Natural killer cell (primary cell): ENCODE measurements around the gene MSS51. TPM values are rescaled to one million over a fixed set of nuclear protein-coding genes. Genes with fewer than 3 reads are reported as not detected.

Source experiments
- ATAC-seq, 3 donors: fragments of 150-1000 bp in 2 of 3; fragments of 200-7000 bp in 1 of 3; cut with Tn5 transposase; 1 replicate in 1 of 3; 2 replicates in 2 of 3; pipeline ENCODE4 v1.10.0; 2021; ENCODE audit warnings: mild to moderate bottlenecking in 2 of 3, moderate library complexity in 2 of 3
- DNase-seq, 2 donors: peaks; one replicate each; pipeline versions ENCODE4 v3.0.0 to v3.0.0-alpha.2; 2013 to 2021; ENCODE audit warnings: mixed read lengths in 1 of 2
- H3K27ac ChIP-seq: one replicate; pipeline ENCODE4 v1.5.1; 2013; ENCODE audit warnings: mild to moderate bottlenecking, low read length
- H3K27me3 ChIP-seq: one replicate; pipeline ENCODE4 v1.6.1; 2013; ENCODE audit warnings: low read length; ENCODE audit not compliant: control insufficient read depth, insufficient read depth
- H3K36me3 ChIP-seq: one replicate; pipeline ENCODE4 v1.6.1; 2013; ENCODE audit warnings: low read length; ENCODE audit not compliant: control insufficient read depth, insufficient read depth
- H3K4me1 ChIP-seq: one replicate; pipeline ENCODE4 v1.6.1; 2013; ENCODE audit warnings: low read length; ENCODE audit not compliant: control insufficient read depth, insufficient read depth
- H3K4me3 ChIP-seq: one replicate; pipeline ENCODE4 v1.5.1; 2013; ENCODE audit warnings: low read length
- H3K9me3 ChIP-seq: one replicate; pipeline ENCODE4 v1.6.1; 2013; ENCODE audit warnings: low read length; ENCODE audit not compliant: control insufficient read depth, insufficient read depth
- H3K27ac Mint-ChIP-seq, 2 donors: one replicate each; pipeline ENCODE4 v1.8.0; 2022; ENCODE audit warnings: mild to moderate bottlenecking in 2 of 2, mixed read lengths in 2 of 2, moderate library complexity in 1 of 2
- H3K27me3 Mint-ChIP-seq, 2 donors: one replicate each; pipeline ENCODE4 v1.8.0; 2022; ENCODE audit warnings: low read depth in 2 of 2, mixed read lengths in 2 of 2
- H3K36me3 Mint-ChIP-seq: one replicate; pipeline ENCODE4 v1.8.0; 2022; ENCODE audit warnings: mixed read lengths
- H3K4me1 Mint-ChIP-seq, 2 donors: one replicate each; pipeline ENCODE4 v1.8.0; 2022; ENCODE audit warnings: mixed read lengths in 2 of 2
- H3K4me3 Mint-ChIP-seq: one replicate; pipeline ENCODE4 v1.8.0; 2022; ENCODE audit warnings: mild to moderate bottlenecking, moderate library complexity, mixed read lengths
- H3K9me3 Mint-ChIP-seq, 2 donors: one replicate each; pipeline ENCODE4 v1.8.0; 2022; ENCODE audit warnings: mixed read lengths in 2 of 2
- WGBS: methylation state at CpG from one replicate; pipeline ENCODE4 v1.1.7; 2013; ENCODE audit warnings: missing lambda C conversion rate; ENCODE audit not compliant: insufficient coverage; 5-methylcytosine and 5-hydroxymethylcytosine counted together
- intact Hi-C: fragments of 100-400 bp; cut with micrococcal nuclease; formaldehyde crosslinking; loops from one replicate; pipeline ENCODE4 v1.14.2; 2022
- total RNA-seq, 4 donors: library from RNA; stranded (reverse); fragments of 120-200 nt in 1 of 4; gene quantifications; one replicate each; pipeline versions ENCODE4 v1.2.3 to v1.2.4, GENCODE V29; 2013 to 2022
- TF ChIP-seq, protein P1 (sequence below): fragments of 200-600 bp; IDR thresholded peaks from one replicate; pipeline ENCODE4 v1.8.0; 2022; ENCODE audit warnings: antibody characterized with exemption

MSS51 gene
- total RNA-seq, 3 donors from 2014 or later (not counting 1 experiment from before 2014, with no cell fraction given), result 3.1 to 4.8 (median 4.5) TPM

DNA sequence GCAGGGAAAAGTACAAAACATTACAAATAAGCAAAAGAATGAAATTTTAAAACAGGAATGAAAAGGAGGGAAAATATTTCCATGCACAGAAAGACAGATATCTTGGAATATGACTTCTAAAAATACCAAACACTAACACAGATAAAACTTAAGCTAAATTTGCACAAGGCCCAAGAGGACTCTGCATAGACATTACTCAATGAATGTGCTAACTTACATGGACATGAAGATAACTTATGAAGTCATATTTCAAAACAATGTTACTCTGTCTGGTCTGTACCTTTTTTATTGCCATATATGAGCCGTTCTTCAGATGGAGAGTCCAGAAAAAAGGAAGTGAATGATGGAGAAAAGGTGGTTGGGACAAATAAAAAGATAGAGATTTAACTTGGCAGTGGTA, 15.0 kb upstream of the MSS51 start:
- TF ChIP-seq, protein P1, sequence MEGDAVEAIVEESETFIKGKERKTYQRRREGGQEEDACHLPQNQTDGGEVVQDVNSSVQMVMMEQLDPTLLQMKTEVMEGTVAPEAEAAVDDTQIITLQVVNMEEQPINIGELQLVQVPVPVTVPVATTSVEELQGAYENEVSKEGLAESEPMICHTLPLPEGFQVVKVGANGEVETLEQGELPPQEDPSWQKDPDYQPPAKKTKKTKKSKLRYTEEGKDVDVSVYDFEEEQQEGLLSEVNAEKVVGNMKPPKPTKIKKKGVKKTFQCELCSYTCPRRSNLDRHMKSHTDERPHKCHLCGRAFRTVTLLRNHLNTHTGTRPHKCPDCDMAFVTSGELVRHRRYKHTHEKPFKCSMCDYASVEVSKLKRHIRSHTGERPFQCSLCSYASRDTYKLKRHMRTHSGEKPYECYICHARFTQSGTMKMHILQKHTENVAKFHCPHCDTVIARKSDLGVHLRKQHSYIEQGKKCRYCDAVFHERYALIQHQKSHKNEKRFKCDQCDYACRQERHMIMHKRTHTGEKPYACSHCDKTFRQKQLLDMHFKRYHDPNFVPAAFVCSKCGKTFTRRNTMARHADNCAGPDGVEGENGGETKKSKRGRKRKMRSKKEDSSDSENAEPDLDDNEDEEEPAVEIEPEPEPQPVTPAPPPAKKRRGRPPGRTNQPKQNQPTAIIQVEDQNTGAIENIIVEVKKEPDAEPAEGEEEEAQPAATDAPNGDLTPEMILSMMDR, result no peak
- Histone ChIP-seq H3K9me3 (no peaks in the 10 kb centered on the region), H3K27ac (no peak overlapping the region), H3K4me1 (no peaks in the 10 kb centered on the region), H3K4me3 (no peak overlapping the region), H3K27me3 (no peaks in the 10 kb centered on the region), H3K36me3 (peaks cover 43% of the 10 kb centered on the region)
- H3K27ac Mint-ChIP-seq, result no peak overlapping the region
- DNase-seq, result no peak
- H3K9me3 Mint-ChIP-seq, result no peaks in the 10 kb centered on the region
- peaks cover 8% of the 10 kb centered on the region for H3K36me3 Mint-ChIP-seq
- peaks cover 0 to 6% of the 10 kb centered on the region in 2 donors for H3K4me1 Mint-ChIP-seq
- H3K4me3 Mint-ChIP-seq, result no peak overlapping the region
- 92% methylated on average over 1 of the region's 1 CpG for WGBS
- no peaks in the 10 kb centered on the region for H3K27me3 Mint-ChIP-seq
- no peak for ATAC-seq
- intact Hi-C loops, result no loop called here

DNA sequence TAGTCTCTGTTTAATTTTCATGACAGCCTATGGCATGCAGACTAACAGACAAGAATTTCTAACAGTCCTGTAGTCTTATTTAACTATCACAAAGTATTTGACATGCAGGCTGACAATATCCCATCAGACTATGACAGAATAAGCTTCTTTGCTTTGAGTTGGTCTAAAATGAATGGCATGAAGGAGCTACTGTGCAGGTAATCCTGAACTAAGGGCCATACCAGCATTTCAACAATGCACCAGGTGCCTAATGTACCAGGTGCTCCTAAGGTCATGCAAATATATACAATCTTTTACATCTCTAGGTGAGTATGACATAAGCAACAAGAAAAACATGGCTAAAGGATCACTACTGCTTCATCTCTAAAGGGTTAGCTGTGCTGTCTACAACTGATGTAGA, 13.6 kb upstream of the MSS51 start:
- Mint-ChIP-seq H3K9me3 (no peaks in the 10 kb centered on the region), H3K4me3 (no peak overlapping the region), H3K27me3 (no peaks in the 10 kb centered on the region), H3K36me3 (peaks cover 8% of the 10 kb centered on the region), H3K27ac (no peak overlapping the region), H3K4me1 (peaks cover 0 to 11% of the 10 kb centered on the region in 2 donors)
- Histone ChIP-seq H3K9me3 (no peaks in the 10 kb centered on the region), H3K4me1 (no peaks in the 10 kb centered on the region), H3K27me3 (no peaks in the 10 kb centered on the region), H3K36me3 (peaks cover 39% of the 10 kb centered on the region), H3K27ac (no peak overlapping the region), H3K4me3 (no peak overlapping the region)
- DNase-seq, result no peak
- no peak for ATAC-seq
- TF ChIP-seq, protein P1, result no peak
- intact Hi-C loops, result no loop called here

DNA sequence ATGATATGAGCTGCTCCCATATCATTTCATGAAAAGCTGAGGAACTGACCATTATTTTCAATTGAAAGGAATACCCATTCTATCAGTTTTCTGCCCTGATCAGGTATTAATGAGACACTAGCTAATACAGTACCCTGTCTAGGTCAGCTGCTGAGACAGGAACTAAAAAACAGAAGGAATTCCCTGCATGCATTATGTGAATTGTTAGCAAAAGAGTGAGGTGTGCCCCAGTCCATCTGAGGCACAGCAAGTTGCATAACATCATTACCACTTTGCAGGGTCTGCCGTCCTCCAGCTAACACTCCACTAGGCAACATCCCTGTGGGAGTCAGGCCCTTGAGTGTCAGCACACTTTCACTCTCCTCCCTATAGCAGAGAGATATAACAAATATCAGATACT, 11.1 kb upstream of the MSS51 start:
- Mint-ChIP-seq H3K4me1 (peaks cover 7 to 18% of the 10 kb centered on the region in 2 donors), H3K27ac (no peak overlapping the region), H3K9me3 (no peaks in the 10 kb centered on the region), H3K27me3 (no peaks in the 10 kb centered on the region), H3K4me3 (no peak overlapping the region), H3K36me3 (peaks cover 8% of the 10 kb centered on the region)
- Histone ChIP-seq H3K9me3 (no peaks in the 10 kb centered on the region), H3K36me3 (peaks cover 36% of the 10 kb centered on the region), H3K27me3 (no peaks in the 10 kb centered on the region), H3K4me1 (no peaks in the 10 kb centered on the region), H3K4me3 (no peak overlapping the region), H3K27ac (no peak overlapping the region)
- TF ChIP-seq, protein P1, result no peak
- DNase-seq, result no peak
- intact Hi-C loops, result no loop called here
- ATAC-seq, result no peak
- WGBS, result 73% methylated on average over 1 of the region's 1 CpG

DNA sequence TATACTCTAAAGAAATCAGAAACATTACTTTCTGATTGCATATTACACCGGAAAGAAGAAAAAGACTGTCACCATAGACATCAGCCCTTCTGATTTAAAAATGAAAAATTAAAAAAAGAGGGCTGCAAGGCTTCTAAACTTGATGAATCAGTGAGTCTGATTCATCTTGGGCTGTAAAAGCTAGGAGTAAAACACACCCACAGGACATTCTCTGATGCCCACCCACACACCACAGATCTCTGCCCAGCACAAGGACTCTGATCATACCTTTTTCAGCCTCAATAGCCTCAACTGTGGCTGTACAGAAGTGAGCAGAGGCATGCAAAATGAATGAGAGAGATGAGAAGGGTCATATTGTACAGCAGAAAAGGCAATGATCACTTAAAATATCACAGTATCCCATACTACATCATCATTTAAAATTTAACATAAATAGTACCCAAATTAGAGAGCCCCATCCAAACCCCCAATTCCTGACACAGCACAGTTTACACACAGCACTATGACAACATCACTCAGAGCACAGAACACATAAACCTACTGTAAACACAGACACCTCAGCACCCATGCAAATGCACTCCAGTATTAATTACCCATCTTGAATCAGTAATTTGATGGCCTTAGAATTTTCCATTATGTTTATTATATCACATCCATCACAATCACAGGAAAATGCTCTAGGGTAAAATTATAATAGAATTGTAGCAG, 6.4 kb upstream of the MSS51 start:
- H3K27ac Mint-ChIP-seq, result peak overlapping the region; percentile 54 to 60
- H3K27me3 ChIP-seq, result no peaks in the 10 kb centered on the region
- H3K36me3 ChIP-seq, result peaks cover 35% of the 10 kb centered on the region
- ATAC-seq, result no peak
- intact Hi-C loops, result no loop called here
- H3K4me1 ChIP-seq, result no peaks in the 10 kb centered on the region
- no peak overlapping the region for H3K4me3 ChIP-seq
- H3K4me1 Mint-ChIP-seq, result peaks cover 9 to 12% of the 10 kb centered on the region in 2 donors
- H3K27me3 Mint-ChIP-seq, result no peaks in the 10 kb centered on the region
- no peaks in the 10 kb centered on the region for H3K9me3 Mint-ChIP-seq
- H3K36me3 Mint-ChIP-seq, result no peaks in the 10 kb centered on the region
- no peak overlapping the region for H3K4me3 Mint-ChIP-seq
- TF ChIP-seq, protein P1, result no peak
- no peak overlapping the region for H3K27ac ChIP-seq
- no peaks in the 10 kb centered on the region for H3K9me3 ChIP-seq
- no peak for DNase-seq
- no CpG with 5 or more reads among the region's 1 CpG for WGBS
